GM18499 (cell line): Measurements from ENCODE around the gene BACH2.
"Not testable (repeated sequence)": the region's sequence is repeated elsewhere in the genome, so short reads cannot be mapped to it uniquely, and the experiment has no call there.

Source experiments
- ATAC-seq: cut with Tn5 transposase; IDR thresholded peaks from one replicate; pipeline ENCODE4 v1.9.1; 2021; ENCODE audit warnings: moderate number of reproducible peaks; ENCODE audit not compliant: insufficient read depth, unreplicated experiment

The BACH2 gene

DNA sequence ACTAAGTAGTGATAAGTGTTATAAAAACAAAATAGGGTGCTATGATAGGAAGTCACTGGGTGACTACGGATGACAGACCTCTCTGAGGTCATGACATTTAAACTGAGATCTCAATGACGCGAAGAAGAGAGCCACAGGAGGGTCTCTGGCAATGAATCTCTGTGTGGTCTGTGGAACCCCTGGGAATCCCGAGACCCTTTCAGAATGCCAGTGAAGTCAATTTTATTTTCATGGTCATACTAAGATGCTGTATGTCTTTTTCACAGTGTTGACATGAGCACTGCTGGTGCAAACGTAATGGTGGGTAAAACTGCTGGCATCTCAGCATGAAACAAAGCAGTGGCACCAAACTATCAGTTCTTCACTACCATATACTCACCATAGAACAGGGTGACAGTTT is 247.3 kb downstream of the BACH2 start:
- ATAC-seq: no peak

DNA sequence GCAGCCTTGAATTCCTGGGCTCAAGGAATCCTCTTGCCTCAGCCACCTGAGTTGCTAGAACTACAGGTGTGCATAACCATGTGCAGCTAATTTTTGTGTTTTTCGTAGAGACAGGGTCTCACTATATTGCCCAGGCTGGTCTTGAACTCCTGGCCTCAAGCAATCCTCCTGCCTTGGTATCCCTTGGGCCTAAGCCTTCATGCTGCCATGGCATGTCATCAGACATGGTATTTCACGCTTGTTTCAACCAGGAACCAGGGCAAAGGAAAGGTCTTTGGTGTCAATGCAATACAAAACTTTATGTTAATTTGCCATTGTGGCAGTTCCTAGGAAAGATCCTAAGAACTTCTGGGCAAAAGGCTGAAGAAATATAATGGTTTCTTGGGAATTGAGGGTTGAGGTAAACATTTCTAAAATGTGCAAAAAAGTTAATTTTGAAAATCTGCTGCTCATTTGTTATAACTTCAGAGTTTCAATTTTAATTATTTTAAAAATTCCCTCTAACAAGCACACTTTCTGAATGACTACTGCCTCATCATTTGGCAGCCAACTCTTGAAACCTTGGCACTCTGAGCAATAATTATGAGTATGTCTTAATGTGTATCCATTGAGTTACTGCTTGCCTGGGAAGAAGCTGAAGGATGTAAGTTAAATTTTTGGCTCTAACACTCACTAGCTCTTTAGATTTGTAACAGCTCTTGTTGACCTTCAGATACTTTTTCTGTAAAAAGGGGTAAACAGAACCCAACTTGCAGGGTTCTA is 248.3 kb downstream of the BACH2 start:
- no peak for ATAC-seq

DNA sequence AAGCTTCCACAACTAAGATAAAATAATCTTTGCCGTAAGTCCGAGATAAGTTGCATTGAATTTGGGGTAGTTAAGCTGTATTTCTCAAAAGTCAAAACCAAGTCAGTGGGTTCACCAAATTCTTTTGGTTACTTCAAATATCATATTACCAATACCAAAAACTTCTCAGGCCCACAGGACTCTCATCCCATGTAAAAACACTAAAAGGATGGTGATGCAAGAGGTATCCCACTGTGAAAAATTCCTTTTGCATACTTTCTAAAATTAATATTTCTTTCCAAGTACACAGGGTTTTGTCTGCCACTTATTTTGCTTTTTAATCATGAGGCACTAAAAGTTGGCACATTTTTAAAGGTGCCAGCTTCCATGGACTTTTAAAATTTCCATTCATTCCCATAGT is 251.1 kb downstream of the BACH2 start:
- ATAC-seq: no peak

DNA sequence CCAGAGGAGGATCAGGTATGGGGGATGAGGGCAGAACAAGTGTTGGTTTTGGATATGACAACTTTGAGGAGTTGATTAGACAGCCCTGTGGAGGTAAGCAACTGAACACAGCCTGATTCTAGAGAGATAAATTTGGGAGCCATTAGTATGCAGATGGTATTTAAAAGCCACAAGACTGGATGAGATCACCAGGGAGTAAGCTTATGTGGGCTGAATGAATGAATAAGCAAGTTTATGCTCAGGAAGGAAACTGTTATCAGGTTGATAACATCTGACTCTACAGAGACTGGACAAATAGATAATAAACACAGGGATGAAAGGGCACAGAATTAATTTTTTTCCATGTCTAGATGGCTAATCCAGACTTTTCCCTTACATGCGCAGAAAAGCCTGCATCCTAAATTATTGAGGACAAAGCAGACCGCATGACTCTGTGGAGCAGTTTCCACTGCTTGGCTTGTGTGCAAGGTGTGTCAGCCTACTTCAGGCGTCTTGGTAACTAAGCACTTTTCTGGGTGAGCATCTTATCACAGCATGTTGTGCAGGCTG is 251.7 kb downstream of the BACH2 start:
- no peak for ATAC-seq

DNA sequence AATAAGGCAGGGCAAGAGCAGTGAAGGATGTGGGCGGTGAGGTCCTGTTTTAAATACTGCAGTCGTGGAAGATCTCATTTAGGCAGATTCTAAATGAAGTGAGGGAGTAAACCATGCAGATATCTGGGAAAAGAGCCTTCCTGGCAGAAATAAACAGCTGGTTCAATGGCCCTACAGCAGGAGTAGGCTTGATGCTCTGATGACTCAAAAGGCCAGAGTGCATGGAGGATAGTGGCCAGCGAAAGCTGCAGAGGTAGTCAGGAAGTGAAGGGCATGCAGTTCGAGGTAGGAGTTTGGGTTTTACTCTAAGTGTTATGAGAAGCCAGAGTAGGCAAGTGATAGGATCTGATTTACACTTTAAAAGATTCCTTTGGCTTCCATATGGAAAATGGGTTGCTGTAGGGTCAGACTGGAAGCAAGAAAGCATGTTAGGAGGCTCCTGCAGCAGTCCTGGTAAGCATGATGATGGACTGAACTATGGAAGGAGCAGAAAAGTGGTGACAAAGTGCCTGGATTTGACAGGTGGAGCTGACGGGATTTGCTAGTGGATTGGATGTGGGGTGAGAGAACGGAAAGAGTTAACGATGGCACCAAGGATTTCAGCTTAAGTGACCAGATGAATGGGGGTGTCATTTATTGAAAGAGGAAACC is 252.3 kb downstream of the BACH2 start:
- no peak for ATAC-seq

DNA sequence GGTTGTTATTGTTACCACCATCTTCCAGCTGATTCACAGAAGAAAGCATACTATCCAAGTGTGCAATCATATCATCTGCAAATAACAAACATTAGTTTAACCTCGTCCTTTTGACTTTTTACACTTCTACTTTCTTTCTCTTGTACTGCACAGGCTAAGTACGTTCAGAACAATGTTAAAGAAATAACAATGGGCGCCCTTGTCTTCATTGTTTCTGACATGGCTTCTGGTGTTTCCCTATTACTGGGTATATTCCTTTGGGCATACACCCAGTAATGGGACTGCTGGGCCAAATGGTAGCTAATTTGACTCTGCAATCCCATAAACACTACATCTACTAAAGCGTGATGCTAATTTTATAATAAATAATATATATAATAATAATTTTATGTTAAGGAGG is 255.7 kb downstream of the BACH2 start:
- ATAC-seq: no peak

DNA sequence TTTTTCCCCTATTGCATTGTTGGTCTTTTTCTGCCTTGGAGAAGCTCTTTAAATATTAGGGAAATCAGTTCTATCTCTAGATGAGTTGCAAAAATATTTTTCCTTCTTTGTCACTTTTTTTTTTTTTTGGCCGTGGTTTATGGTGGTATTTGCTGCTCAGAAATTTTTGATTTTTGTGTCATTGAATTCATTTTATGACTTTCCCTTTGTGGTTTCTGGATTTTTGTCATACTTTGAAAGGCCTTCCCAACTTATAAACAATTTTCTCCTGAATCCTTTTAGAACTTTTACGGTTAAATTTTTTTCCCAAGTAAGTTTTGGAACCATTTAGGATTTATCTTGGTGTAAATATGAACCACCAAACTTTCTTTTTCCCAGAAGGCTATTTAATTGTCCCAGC is 256.7 kb downstream of the BACH2 start:
- ATAC-seq: no peak

DNA sequence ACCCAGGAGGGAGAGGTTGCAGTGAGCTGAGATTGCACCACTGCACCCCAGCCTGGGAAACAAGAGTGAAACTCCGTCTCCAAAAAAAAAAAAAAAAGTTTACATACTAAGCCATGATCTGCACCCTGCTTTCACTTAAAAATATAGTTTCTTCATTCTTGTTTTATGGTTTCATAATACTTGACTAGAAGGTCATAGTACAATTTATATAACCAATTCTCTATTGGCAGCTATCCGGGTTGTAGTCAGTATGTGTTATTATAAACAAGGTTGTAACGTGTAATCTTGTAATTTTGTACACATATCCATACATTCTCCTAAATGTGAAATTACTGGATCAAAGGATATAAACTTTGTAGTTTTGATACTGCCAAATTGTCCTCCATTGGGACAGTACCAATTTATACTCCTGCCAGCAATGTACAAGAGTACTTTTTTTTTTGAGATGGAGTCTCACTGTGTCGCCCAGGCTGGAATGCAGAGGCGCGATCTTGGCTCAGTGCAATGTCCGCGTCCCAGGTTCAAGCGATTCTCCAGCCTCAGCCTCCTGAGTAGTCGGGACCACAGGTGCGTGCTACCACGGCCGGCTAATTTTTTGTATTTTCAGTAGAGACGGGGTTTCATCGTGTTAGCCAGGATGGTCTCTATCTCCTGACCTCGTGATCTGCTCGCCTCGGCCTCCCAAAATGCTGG is 257.5 kb downstream of the BACH2 start:
- no peak for ATAC-seq

DNA sequence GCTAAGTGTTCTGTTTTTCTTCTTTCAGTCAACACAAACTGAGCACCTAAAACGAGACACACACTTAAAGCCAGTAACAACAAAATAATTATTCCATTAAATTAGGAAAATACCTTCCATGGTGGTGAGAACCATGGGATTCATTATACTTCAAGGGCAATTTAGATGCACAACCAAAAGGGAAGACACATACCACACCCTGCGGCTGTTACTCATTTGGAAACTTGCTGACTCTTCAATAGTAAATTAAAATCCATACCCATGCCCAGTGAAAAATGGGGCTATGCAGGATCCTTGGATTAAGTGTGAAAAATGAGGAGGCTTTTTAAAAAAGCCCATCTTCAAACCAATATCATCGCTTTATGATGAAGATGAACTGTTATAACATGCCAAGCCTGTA is 259.7 kb downstream of the BACH2 start:
- no peak for ATAC-seq

DNA sequence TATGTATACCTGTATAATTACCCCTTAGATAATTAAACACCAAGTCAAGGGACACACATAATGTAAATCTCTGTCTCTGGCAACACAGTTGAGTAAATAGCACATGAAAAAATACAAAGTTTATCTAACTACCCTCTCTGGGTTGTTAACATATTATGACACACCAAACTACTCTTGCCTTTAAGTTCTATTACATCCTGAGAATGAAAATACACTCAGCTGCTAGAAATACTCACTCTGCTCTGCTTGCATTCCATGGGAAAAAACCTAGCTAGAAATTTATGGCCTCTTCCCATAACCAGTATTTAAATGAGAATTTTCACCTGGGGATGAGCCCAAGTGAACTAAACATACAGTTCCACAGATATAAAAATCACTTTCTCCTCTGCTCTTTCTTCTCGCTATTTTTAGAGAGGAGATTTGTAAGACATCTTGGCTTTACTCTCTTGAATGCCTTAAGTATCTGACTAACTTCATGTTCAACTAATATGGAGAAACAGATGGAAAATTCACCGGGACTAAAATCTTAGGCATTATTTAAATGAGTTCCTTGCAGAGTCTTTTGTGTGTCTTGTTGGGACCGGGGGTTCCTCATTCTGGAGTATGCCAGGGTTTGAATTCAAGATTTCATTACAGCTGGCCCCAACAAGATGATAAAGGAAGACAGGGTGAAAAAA is 261.5 kb downstream of the BACH2 start:
- no peak for ATAC-seq

DNA sequence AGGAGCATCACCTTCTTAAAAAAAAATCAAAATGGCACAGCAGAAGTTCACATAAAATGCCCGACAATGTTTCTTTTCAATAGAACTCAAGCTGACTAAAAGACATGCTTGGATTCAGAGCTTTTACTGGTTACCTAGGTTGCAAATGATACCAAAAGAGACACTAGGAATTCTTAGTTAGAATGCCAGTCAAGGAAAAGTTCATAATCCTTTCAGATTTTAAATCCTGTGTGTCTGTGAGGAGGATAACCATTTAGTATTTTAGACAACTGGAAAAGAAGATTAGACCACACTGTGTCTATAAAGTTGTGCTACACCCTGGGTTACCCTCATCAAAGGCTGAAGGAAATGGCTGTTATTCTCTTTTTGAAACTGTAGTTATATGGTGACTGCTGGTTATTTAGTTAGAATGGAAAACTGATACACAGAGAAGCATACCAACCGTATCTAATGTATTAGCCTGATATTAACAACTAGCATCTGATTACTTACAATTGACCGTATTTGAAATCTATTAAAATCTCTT is 262.8 kb downstream of the BACH2 start:
- no peak for ATAC-seq

DNA sequence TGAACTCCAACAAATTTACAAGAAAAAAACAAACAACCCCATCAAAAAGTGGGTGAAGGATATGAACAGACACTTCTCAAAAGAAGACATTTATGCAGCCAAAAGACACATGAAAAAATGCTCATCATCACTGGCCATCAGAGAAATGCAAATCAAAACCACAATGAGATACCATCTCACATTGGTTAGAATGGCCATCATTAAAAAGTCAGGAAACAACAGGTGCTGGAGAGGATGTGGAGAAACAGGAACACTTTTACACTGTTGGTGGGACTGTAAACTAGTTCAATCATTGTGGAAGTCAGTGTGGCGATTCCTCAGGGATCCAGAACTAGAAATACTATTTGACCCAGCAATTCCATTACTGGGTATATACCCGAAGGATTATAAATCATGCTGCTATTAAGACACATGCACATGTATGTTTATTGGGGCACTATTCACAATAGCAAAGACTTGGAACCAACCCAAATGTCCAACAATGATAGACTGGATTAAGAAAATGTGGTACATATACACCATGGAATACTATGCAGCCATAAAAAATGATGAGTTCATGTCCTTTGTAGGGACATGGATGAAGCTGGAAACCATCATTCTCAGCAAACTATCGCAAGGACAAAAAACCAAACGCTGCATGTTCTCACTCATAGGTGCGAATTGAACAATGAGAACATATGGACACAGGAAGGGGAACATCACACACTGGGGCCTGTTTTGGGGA is 264.0 kb downstream of the BACH2 start:
- ATAC-seq: not testable (repeated sequence)

DNA sequence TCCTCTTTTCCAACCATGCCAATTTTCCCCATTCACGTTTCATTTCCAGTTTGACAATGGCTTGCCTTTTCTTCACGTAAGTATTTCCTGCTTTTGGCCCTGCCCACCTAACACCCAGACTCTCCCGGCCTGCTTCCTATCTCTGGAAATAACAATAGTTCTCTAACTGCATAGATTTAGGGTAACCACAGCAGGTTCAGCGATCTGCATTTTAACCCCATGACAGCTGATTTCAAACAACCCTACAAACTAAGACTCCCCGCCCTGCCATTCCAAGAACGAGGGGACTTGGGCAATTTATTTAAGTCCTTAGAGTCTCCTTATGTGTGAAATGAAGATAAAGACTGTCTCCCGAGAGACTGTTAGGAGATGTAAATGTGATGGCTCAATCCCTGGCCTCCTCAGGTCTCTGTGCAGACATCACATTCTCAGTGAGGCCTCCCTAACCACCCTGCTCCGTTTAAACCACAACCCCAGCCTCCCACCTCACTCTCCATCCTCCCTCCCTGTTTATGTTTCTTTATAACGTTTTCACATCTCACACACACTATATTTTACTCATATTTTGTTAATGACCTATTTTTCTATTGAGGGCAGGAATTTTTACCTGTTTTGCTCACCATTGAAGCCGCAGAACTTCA is 267.5 kb downstream of the BACH2 start:
- no peak for ATAC-seq

DNA sequence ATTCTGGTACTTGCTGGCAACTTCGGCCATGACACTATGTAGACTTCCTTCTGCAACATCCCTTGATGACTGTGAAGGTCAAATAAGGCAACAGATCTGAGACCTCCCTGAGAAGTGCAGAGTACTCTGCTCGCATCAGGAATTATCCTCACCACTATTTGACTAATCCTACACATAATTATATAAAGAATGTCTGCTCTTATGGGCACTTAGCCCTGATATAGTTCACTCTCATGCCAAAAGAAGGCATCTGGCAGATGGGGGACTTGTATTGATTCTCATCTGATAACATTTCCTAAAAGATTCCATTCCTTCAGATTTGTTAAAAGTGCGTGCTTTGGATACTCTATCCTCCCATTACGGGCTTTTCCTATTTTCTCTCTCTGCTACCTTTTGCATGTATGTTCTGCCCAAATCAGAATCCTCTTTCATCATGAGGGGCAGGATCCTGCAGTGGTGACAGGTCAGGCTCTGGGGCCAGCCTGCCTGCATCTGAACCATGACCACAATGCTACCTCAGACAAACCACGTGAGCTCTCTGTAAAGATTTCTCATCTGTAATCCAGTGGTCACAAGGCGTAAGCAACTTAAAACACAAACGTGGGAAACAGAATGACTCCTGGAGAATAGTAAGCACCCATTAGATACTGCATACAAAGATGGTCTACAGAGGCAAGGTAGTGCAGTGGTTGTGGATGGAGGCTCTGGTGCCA is 268.4 kb downstream of the BACH2 start:
- ATAC-seq: no peak

DNA sequence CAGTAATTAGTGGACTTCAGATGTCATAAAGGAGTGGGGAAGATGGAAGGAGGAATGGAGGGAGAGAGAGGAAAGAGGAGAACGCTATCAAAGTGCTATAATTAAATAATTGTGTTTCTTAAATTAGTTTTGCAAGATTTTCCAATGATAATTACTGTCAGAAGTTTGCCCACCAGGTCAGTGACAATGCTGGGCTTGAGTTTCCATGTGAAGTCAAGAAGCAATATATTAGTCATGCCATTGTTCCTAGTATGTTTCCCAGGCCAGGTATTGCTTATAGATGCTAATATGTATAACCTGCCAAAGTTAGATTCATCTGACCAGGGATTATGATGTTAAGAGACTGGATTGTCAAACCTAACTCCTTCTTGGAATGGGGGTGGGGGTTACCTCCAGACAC is 270.4 kb downstream of the BACH2 start:
- no peak for ATAC-seq

DNA sequence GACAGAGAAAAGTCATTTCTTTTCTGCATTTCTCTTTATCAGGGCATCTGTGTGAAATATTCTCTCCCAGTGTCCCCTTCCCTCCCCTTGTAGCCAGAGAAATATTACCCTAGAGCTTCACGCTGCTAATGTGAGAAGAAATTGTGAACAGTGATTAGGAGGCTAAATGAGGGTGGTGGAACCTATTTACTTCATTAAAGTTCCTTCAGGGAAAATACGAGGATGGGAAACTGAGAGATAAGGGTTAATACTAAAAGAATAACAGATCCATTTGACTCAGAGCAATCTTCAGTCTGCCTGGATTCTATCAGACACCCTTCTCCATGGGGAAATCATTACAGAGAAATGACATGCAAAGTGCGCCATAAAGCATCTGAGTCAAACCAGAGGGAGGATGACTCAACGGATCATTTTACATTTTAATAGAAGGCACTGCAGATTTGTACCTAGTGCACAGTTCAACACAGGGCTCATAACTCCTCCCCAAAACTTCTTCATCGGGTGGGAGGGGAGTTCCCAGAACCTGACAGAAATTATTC is 271.1 kb downstream of the BACH2 start:
- no peak for ATAC-seq

DNA sequence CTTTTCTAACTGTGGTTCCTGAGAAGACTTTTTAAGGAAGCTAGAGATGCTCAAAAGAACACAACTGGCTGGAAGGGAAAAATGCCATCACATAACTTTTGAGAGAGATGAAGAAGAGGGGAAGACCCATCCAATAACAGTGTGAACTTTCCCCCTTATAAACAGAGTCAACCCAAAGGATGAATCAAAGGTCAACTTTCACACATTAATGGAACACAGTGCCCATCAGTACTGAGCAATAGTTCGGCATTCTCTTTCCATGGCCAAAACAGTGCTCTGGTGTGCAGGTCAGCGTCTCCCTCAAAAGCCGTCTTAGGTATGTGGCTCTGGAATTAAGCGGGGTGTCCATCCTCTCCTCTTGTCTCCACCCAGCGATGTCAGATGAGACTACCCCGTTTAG is 272.0 kb downstream of the BACH2 start:
- ATAC-seq: no peak

DNA sequence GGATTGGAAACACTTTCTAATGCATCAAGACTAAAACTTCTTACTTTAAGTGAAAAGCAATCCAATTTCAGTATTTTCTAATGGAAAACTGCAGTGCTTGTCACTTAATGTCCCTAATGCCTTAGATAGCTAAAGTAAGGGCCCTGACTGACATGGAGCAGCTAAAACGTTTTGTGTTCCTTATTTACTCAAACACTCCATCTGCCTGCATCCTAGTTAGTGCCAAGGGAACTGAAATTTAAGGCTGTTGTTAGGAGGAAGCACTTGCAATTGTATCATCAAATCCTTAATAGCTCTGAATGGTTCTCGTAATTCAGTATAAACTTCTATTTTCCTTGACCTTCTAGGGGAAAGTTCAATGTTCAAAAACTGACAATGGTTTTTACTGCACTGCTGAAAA is 274.9 kb downstream of the BACH2 start:
- ATAC-seq: no peak

DNA sequence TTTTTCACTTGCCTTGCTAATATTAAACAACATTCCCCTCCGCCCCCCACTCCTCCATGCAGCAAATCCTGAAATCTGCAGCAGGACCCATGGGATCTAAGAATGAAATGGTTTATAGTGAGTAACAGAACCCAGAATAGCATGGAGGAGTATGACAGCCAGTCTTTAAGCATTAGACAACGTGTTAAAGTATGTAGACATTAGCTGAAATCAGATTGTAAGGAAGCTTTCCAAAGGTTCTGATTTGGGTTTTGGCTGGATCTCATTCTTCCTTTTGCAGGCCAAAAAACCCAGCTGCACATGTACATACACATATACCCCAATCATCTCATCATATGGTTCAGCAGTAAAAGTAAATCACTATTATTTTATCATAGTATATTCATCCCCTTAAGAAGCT is 275.9 kb downstream of the BACH2 start:
- ATAC-seq: no peak
